OCI-LY7 (cell line): Measurements from ENCODE around the gene ACSS1. TPM values are rescaled to one million over a fixed set of nuclear protein-coding genes. Genes with fewer than 3 reads are reported as not detected.

Experiments
- BruUV-seq: library from RNA; stranded (reverse); fragments of 400-500 nt; replicated peaks from 2 replicates; lab custom pipeline; 2021; lab: Mats Ljungman, UMichigan
- CTCF ChIA-PET: fragments of 300-600 bp; sonication (Branson Sonifier 250); formaldehyde crosslinking; loops from one replicate; lab custom pipeline; 2022; ENCODE audit warnings: antibody characterized with exemption; ENCODE audit not compliant: unreplicated experiment; lab: Charles Lee
- POLR2A ChIA-PET: fragments of 300-600 bp; sonication (Branson Sonifier 250); formaldehyde crosslinking; loops from one replicate; lab custom pipeline; 2022; ENCODE audit warnings: antibody characterized with exemption; lab: Charles Lee
- DNase-seq: peaks from one replicate; pipeline ENCODE4 v3.0.0-alpha.2; 2015; ENCODE audit warnings: low spot score
- H2AFZ ChIP-seq: fragments of 200-600 bp; sonication (generic), shearing (Covaris generic); 2 replicates; pipeline ENCODE4 v1.6.1; 2014; ENCODE audit warnings: mild to moderate bottlenecking, antibody characterized with exemption, low read length, moderate library complexity
- H3K27ac ChIP-seq: fragments of 200-600 bp; sonication (generic); 2 replicates; pipeline ENCODE4 v1.5.1; 2014; ENCODE audit warnings: mixed run types, low read depth, mild to moderate bottlenecking, moderate library complexity, low read length, inconsistent platforms; ENCODE audit not compliant: poor library complexity, severe bottlenecking
- H3K36me3 ChIP-seq: fragments of 200-600 bp; sonication (generic); 2 replicates; pipeline ENCODE4 v1.6.1; 2014; ENCODE audit warnings: mild to moderate bottlenecking, antibody characterized with exemption, low read length, moderate library complexity, mixed read lengths; ENCODE audit not compliant: insufficient read depth
- H3K4me1 ChIP-seq: fragments of 200-600 bp; sonication (generic); 2 replicates; pipeline ENCODE4 v1.5.1; 2014; ENCODE audit warnings: mild to moderate bottlenecking, low read length; ENCODE audit not compliant: insufficient read depth, poor library complexity, severe bottlenecking
- H3K4me2 ChIP-seq: fragments of 200-600 bp; sonication (generic); 2 replicates; pipeline ENCODE4 v1.6.1; 2014; ENCODE audit warnings: mild to moderate bottlenecking, low read length
- H3K4me3 ChIP-seq: fragments of 200-600 bp; sonication (generic); 2 replicates; pipeline ENCODE4 v1.5.1; 2014; ENCODE audit warnings: mild to moderate bottlenecking, low read depth, low read length; ENCODE audit not compliant: poor library complexity, severe bottlenecking
- H3K79me2 ChIP-seq: fragments of 200-600 bp; sonication (generic); 2 replicates; pipeline ENCODE4 v1.6.1; 2016; ENCODE audit warnings: low read depth, mild to moderate bottlenecking, low read length, moderate library complexity, mixed read lengths; ENCODE audit not compliant: insufficient read depth
- H3K9me2 ChIP-seq: fragments of 200-600 bp; sonication (generic); 2 replicates; pipeline ENCODE4 v1.6.1; 2016; ENCODE audit warnings: mild to moderate bottlenecking, low read length, mixed read lengths; ENCODE audit not compliant: insufficient read depth
- H3K9me3 ChIP-seq: fragments of 200-600 bp; sonication (generic); 2 replicates; pipeline ENCODE4 v1.6.1; 2014; ENCODE audit warnings: mild to moderate bottlenecking, mixed run types, low read length, mixed read lengths
- H4K20me1 ChIP-seq: fragments of 200-600 bp; sonication (generic); 2 replicates; pipeline ENCODE4 v1.6.1; 2014; ENCODE audit warnings: mild to moderate bottlenecking, antibody characterized with exemption, low read length, moderate library complexity, mixed read lengths; ENCODE audit not compliant: insufficient read depth
- EZH2phosphoT487 ChIP-seq: fragments of 200-600 bp; sonication (generic); IDR thresholded peaks from 2 replicates; pipeline ENCODE4 v1.6.1; 2018; ENCODE audit warnings: low read depth, borderline replicate concordance, mild to moderate bottlenecking, mixed run types, antibody characterized with exemption, low read length, moderate library complexity, mixed read lengths
- intact Hi-C: fragments of 100-400 bp; cut with micrococcal nuclease; formaldehyde crosslinking; loops from one replicate; pipeline ENCODE4 v1.10.0; 2022; ENCODE audit not compliant: unreplicated experiment
- total RNA-seq, 2 experiments: library from RNA; depleted of rRNA in 1 of 2; stranded (reverse); fragments of >200 nt in 1 of 2; shearing (Covaris generic) in 1 of 2; gene quantifications; 2 replicates each; pipeline ENCODE4 v1.2.3, GENCODE V29; 2014 to 2022
- TF ChIP-seq, protein P1 (sequence below): fragments of 200-600 bp; sonication (generic); conservative IDR thresholded peaks from 2 replicates; pipeline ENCODE4 v1.5.1; 2014; ENCODE audit warnings: mild to moderate bottlenecking, antibody characterized with exemption, low read length, moderate library complexity, mixed read lengths

The ACSS1 gene
- total RNA-seq, 2 experiments from 2014 or later, result 0.35 to 0.40 TPM

GRCh38 chr20:24986436-24987015 is 71.4 kb downstream of the ACSS1 start:
- Histone ChIP-seq H2AFZ (no peak overlapping the region), H3K4me3 (no peak overlapping the region), H3K36me3 (peaks cover 38% of the 10 kb centered on the region), H3K27ac (no peak overlapping the region), H4K20me1 (peaks cover 11% of the 10 kb centered on the region), H3K4me1 (peaks cover 11% of the 10 kb centered on the region), H3K9me3 (no peaks in the 10 kb centered on the region), H3K4me2 (no peak overlapping the region), H3K9me2 (no peaks in the 10 kb centered on the region), H3K79me2 (peaks cover 9% of the 10 kb centered on the region; the same call in 1 of the 2 replicates)
- ChIA-PET POLR2A (no interaction called here), CTCF (no interaction called here)
- no peak for TF ChIP-seq EZH2phosphoT487
- TF ChIP-seq, protein P1, sequence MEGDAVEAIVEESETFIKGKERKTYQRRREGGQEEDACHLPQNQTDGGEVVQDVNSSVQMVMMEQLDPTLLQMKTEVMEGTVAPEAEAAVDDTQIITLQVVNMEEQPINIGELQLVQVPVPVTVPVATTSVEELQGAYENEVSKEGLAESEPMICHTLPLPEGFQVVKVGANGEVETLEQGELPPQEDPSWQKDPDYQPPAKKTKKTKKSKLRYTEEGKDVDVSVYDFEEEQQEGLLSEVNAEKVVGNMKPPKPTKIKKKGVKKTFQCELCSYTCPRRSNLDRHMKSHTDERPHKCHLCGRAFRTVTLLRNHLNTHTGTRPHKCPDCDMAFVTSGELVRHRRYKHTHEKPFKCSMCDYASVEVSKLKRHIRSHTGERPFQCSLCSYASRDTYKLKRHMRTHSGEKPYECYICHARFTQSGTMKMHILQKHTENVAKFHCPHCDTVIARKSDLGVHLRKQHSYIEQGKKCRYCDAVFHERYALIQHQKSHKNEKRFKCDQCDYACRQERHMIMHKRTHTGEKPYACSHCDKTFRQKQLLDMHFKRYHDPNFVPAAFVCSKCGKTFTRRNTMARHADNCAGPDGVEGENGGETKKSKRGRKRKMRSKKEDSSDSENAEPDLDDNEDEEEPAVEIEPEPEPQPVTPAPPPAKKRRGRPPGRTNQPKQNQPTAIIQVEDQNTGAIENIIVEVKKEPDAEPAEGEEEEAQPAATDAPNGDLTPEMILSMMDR, result no peak
- intact Hi-C loops, result no loop called here
- DNase-seq, result no peak
- BruUV-seq, result no TSS peak

- Histone ChIP-seq H3K4me2 (no peak overlapping the region), H3K4me1 (peaks cover 4% of the 10 kb centered on the region)
- CTCF ChIA-PET, result no interaction called here
Observed at GRCh38 chr20:24985802-24986201, 72.1 kb downstream of the ACSS1 start.

More at GRCh38 chr20:24985802-24986201, 72.1 kb downstream of the ACSS1 start:
- Histone ChIP-seq H2AFZ (no peak overlapping the region), H3K27ac (no peak overlapping the region), H3K9me2 (no peaks in the 10 kb centered on the region), H3K9me3 (no peaks in the 10 kb centered on the region), H3K79me2 (peaks cover 3% of the 10 kb centered on the region; the same call in 1 of the 2 replicates), H4K20me1 (peaks cover 6% of the 10 kb centered on the region; the same call in 1 of the 2 replicates), H3K4me3 (no peak overlapping the region), H3K36me3 (peaks cover 46% of the 10 kb centered on the region)
- BruUV-seq, result no TSS peak
- TF ChIP-seq, protein P1, result no peak
- no peak for TF ChIP-seq EZH2phosphoT487
- intact Hi-C loops, result no loop called here
- no peak for DNase-seq
- POLR2A ChIA-PET, result no interaction called here
